ENCODE results near the gene TCF7L2.
A peak's percentile ranks its signal among the peaks of the same experiment; 100 is the strongest.

Gene TCF7L2

GRCh38 chr10:113171662-113172061, 221.6 kb downstream of the TCF7L2 start:
- no peak overlapping the region for H3K18ac ChIP-seq (ENCODE audit: low read length)
- no peaks in the 10 kb centered on the region for H3K27me3 ChIP-seq (ENCODE audit: insufficient read depth, low read length)
- peaks cover 0 to 5% of the 10 kb centered on the region in 2 experiments for H3K36me3 ChIP-seq (ENCODE audit: control insufficient read depth in 1 of 2, insufficient read depth in 2 of 2, low read length in 2 of 2)
- no peak for DNase-seq
- peak overlapping the region; percentile 61 for H2BK5ac ChIP-seq (ENCODE audit: low read depth, low read length, poor library complexity)
- no CpG with 5 or more reads among the region's 11 CpGs for WGBS (ENCODE audit: extremely low coverage, insufficient coverage, insufficient read length)
- H3K4me3 ChIP-seq (ENCODE audit: low read depth, low read length), result no peak overlapping the region
- H3K79me1 ChIP-seq (ENCODE audit: low read length), result peaks cover 21% of the 10 kb centered on the region
- no peak overlapping the region for H4K8ac ChIP-seq (ENCODE audit: low read depth, low read length)
- peak overlapping the region; percentile 70 for H4K91ac ChIP-seq (ENCODE audit: low read depth, low read length)
- peak overlapping the region; percentile 84 for H2BK12ac ChIP-seq (ENCODE audit: low read length)
- H3K9ac ChIP-seq (ENCODE audit: low read length), result no peak overlapping the region
- peak overlapping the region; percentile 55 for H3K27ac ChIP-seq (ENCODE audit: low read depth, low read length)
- peak overlapping the region; percentile 20 for H2BK120ac ChIP-seq (ENCODE audit: insufficient read depth, low read length, poor library complexity)
- no peak overlapping the region for H3K4me2 ChIP-seq (ENCODE audit: low read length)
- peaks cover 18 to 31% of the 10 kb centered on the region in 2 experiments for H3K4me1 ChIP-seq (ENCODE audit: control insufficient read depth in 1 of 2, insufficient read depth in 2 of 2, low read length in 2 of 2)
- H3K23ac ChIP-seq (ENCODE audit: low read length), result no peak overlapping the region
- H2AFZ ChIP-seq (ENCODE audit: insufficient read depth, low read length, poor library complexity), result no peak overlapping the region
- no peaks in the 10 kb centered on the region for H3K9me3 ChIP-seq (ENCODE audit: insufficient read depth, low read depth, low read length)
- H2AK5ac ChIP-seq (ENCODE audit: low read length), result no peak overlapping the region
- H3K4ac ChIP-seq (ENCODE audit: low read depth, low read length), result no peak overlapping the region
- peaks cover 3% of the 10 kb centered on the region for H3K79me2 ChIP-seq (ENCODE audit: control insufficient read depth, insufficient read depth, low read length, poor library complexity)
- peak overlapping the region; percentile 26 for H3K14ac ChIP-seq (ENCODE audit: low read length)
- H4K12ac ChIP-seq (ENCODE audit: low read depth, low read length), result no peak overlapping the region

- DNase-seq, result peak; percentile 57 to 81
- H3K9me3 ChIP-seq (ENCODE audit: insufficient read depth, low read depth, low read length), result no peaks in the 10 kb centered on the region
Measured at GRCh38 chr10:113175176-113175575, 225.1 kb downstream of the TCF7L2 start.

DNA sequence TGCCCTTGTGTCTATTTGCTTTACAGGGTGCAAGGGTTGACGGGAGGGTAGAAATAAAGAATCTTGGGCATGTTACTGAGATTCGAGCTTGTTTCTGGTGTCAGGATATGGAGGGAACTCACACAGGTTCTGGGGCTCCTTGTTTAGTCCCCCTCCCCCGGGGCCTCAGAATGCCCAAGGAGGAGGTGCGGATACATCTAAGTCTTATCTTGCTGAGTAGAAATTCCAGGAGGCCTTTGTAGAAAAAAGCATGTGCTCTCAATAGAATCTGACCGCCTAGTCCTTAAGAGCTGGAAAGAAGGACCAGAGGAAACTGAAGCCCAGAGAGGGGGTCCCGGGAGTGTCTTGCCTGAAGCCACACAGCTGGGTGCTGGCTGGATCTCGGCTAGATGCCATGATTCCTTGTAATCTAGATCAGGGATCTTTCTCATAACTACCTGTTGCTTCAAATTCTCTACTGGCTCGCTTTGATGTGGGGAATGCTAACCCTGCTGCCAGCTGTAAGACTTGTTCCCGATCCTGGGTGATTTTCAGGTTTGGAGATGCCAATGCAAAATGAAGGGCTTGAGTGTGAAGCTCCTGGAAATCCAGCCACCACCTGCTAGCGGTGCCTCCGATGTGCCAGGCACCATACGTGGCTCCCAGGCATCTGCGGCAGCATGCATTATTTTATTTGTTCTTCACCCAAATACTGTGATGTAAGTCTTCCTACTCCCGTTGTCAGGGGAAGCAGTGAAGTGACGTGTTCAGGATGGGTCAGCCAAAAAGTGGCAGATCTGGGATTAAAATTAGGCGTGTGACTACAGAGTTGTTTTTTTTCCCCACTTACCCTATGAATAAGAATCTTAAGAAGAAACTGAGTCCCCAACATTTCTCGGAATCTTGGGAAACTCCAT, 226.0 kb downstream of the TCF7L2 start:
- Histone ChIP-seq H2BK5ac (ENCODE audit: low read depth, low read length, poor library complexity) (no peak overlapping the region), H3K79me2 (ENCODE audit: control insufficient read depth, insufficient read depth, low read length, poor library complexity) (peaks cover 4% of the 10 kb centered on the region), H3K79me1 (ENCODE audit: low read length) (peaks cover 9% of the 10 kb centered on the region), H2AFZ (ENCODE audit: insufficient read depth, low read length, poor library complexity) (no peak overlapping the region), H4K12ac (ENCODE audit: low read depth, low read length) (no peak overlapping the region), H2AK5ac (ENCODE audit: low read length) (no peak overlapping the region), H3K4me2 (ENCODE audit: low read length) (no peak overlapping the region), H3K4me3 (ENCODE audit: low read depth, low read length) (no peak overlapping the region), H4K91ac (ENCODE audit: low read depth, low read length) (peak overlapping the region; percentile 28), H4K8ac (ENCODE audit: low read depth, low read length) (no peak overlapping the region), H3K23ac (ENCODE audit: low read length) (no peak overlapping the region), H3K9ac (ENCODE audit: low read length) (no peak overlapping the region), H3K18ac (ENCODE audit: low read length) (no peak overlapping the region), H3K4me1 (ENCODE audit: control insufficient read depth in 1 of 2, insufficient read depth in 2 of 2, low read length in 2 of 2) (peaks cover 16 to 23% of the 10 kb centered on the region in 2 experiments), H3K9me3 (ENCODE audit: insufficient read depth, low read depth, low read length) (no peaks in the 10 kb centered on the region), H2BK12ac (ENCODE audit: low read length) (no peak overlapping the region), H3K27me3 (ENCODE audit: insufficient read depth, low read length) (no peaks in the 10 kb centered on the region), H3K4ac (ENCODE audit: low read depth, low read length) (no peak overlapping the region), H3K36me3 (ENCODE audit: control insufficient read depth in 1 of 2, insufficient read depth in 2 of 2, low read length in 2 of 2) (no peaks in the 10 kb centered on the region), H3K14ac (ENCODE audit: low read length) (no peak overlapping the region), H3K27ac (ENCODE audit: low read depth, low read length) (peak overlapping the region; percentile 6), H2BK120ac (ENCODE audit: insufficient read depth, low read length, poor library complexity) (no peak overlapping the region)
- peak; percentile 52 to 76 for DNase-seq
- no CpG with 5 or more reads among the region's 17 CpGs for WGBS (ENCODE audit: extremely low coverage, insufficient coverage, insufficient read length)

More at GRCh38 chr10:113175176-113175575, 225.1 kb downstream of the TCF7L2 start:
- H3K4me1 ChIP-seq (ENCODE audit: control insufficient read depth in 1 of 2, insufficient read depth in 2 of 2, low read length in 2 of 2), result peaks cover 16 to 23% of the 10 kb centered on the region in 2 experiments
- WGBS (ENCODE audit: extremely low coverage, insufficient coverage, insufficient read length), result no CpG with 5 or more reads among the region's 3 CpGs
- H3K27me3 ChIP-seq (ENCODE audit: insufficient read depth, low read length), result no peaks in the 10 kb centered on the region
- no peak overlapping the region for H3K4me3 ChIP-seq (ENCODE audit: low read depth, low read length)
- H3K23ac ChIP-seq (ENCODE audit: low read length), result no peak overlapping the region
- H3K79me1 ChIP-seq (ENCODE audit: low read length), result peaks cover 9% of the 10 kb centered on the region
- no peak overlapping the region for H3K9ac ChIP-seq (ENCODE audit: low read length)
- no peak overlapping the region for H4K8ac ChIP-seq (ENCODE audit: low read depth, low read length)
- no peak overlapping the region for H3K27ac ChIP-seq (ENCODE audit: low read depth, low read length)
- H2AK5ac ChIP-seq (ENCODE audit: low read length), result no peak overlapping the region
- H4K91ac ChIP-seq (ENCODE audit: low read depth, low read length), result no peak overlapping the region
- no peak overlapping the region for H2AFZ ChIP-seq (ENCODE audit: insufficient read depth, low read length, poor library complexity)
- H3K4ac ChIP-seq (ENCODE audit: low read depth, low read length), result no peak overlapping the region
- no peak overlapping the region for H3K4me2 ChIP-seq (ENCODE audit: low read length)
- H3K14ac ChIP-seq (ENCODE audit: low read length), result no peak overlapping the region
- no peak overlapping the region for H2BK120ac ChIP-seq (ENCODE audit: insufficient read depth, low read length, poor library complexity)
- no peak overlapping the region for H3K18ac ChIP-seq (ENCODE audit: low read length)
- H4K12ac ChIP-seq (ENCODE audit: low read depth, low read length), result no peak overlapping the region
- H3K36me3 ChIP-seq (ENCODE audit: control insufficient read depth in 1 of 2, insufficient read depth in 2 of 2, low read length in 2 of 2), result no peaks in the 10 kb centered on the region
- H2BK12ac ChIP-seq (ENCODE audit: low read length), result no peak overlapping the region
- no peak overlapping the region for H2BK5ac ChIP-seq (ENCODE audit: low read depth, low read length, poor library complexity)
- H3K79me2 ChIP-seq (ENCODE audit: control insufficient read depth, insufficient read depth, low read length, poor library complexity), result peaks cover 4% of the 10 kb centered on the region

GRCh38 chr10:113176652-113177155, 226.7 kb downstream of the TCF7L2 start:
- peak overlapping the region; percentile 29 for H4K91ac ChIP-seq (ENCODE audit: low read depth, low read length)
- H2BK5ac ChIP-seq (ENCODE audit: low read depth, low read length, poor library complexity), result no peak overlapping the region
- H3K27me3 ChIP-seq (ENCODE audit: insufficient read depth, low read length), result no peaks in the 10 kb centered on the region
- no peak overlapping the region for H3K9ac ChIP-seq (ENCODE audit: low read length)
- H2BK12ac ChIP-seq (ENCODE audit: low read length), result no peak overlapping the region
- H2AK5ac ChIP-seq (ENCODE audit: low read length), result peak overlapping the region; percentile 47
- H2AFZ ChIP-seq (ENCODE audit: insufficient read depth, low read length, poor library complexity), result no peak overlapping the region
- H3K36me3 ChIP-seq (ENCODE audit: control insufficient read depth in 1 of 2, insufficient read depth in 2 of 2, low read length in 2 of 2), result no peaks in the 10 kb centered on the region
- H3K79me1 ChIP-seq (ENCODE audit: low read length), result peaks cover 9% of the 10 kb centered on the region
- peak overlapping the region; percentile 16 for H3K18ac ChIP-seq (ENCODE audit: low read length)
- no peak overlapping the region for H3K4ac ChIP-seq (ENCODE audit: low read depth, low read length)
- H2BK120ac ChIP-seq (ENCODE audit: insufficient read depth, low read length, poor library complexity), result peak overlapping the region; percentile 72
- peaks cover 14 to 20% of the 10 kb centered on the region in 2 experiments for H3K4me1 ChIP-seq (ENCODE audit: control insufficient read depth in 1 of 2, insufficient read depth in 2 of 2, low read length in 2 of 2)
- WGBS (ENCODE audit: extremely low coverage, insufficient coverage, insufficient read length), result no CpG with 5 or more reads among the region's 5 CpGs
- H3K23ac ChIP-seq (ENCODE audit: low read length), result no peak overlapping the region
- no peak for DNase-seq
- H3K79me2 ChIP-seq (ENCODE audit: control insufficient read depth, insufficient read depth, low read length, poor library complexity), result peaks cover 3% of the 10 kb centered on the region
- no peak overlapping the region for H3K27ac ChIP-seq (ENCODE audit: low read depth, low read length)
- no peaks in the 10 kb centered on the region for H3K9me3 ChIP-seq (ENCODE audit: insufficient read depth, low read depth, low read length)
- H3K14ac ChIP-seq (ENCODE audit: low read length), result peak overlapping the region; percentile 28
- no peak overlapping the region for H3K4me3 ChIP-seq (ENCODE audit: low read depth, low read length)
- no peak overlapping the region for H3K4me2 ChIP-seq (ENCODE audit: low read length)
- H4K8ac ChIP-seq (ENCODE audit: low read depth, low read length), result no peak overlapping the region
- no peak overlapping the region for H4K12ac ChIP-seq (ENCODE audit: low read depth, low read length)
